ENCODE measurements around the gene NRROS. TPM values are rescaled to one million over a fixed set of nuclear protein-coding genes. Genes with fewer than 3 reads are reported as not detected.
A peak's percentile ranks its signal among the peaks of the same experiment; 100 is the strongest.
"Not testable (repeated sequence)": the region's sequence is repeated elsewhere in the genome, so short reads cannot be mapped to it uniquely, and the experiment has no call there.

The NRROS gene
- total RNA-seq = 0.33 and 0.36 TPM in 2 replicates
- not detected in 2 replicates for polyA plus RNA-seq

DNA sequence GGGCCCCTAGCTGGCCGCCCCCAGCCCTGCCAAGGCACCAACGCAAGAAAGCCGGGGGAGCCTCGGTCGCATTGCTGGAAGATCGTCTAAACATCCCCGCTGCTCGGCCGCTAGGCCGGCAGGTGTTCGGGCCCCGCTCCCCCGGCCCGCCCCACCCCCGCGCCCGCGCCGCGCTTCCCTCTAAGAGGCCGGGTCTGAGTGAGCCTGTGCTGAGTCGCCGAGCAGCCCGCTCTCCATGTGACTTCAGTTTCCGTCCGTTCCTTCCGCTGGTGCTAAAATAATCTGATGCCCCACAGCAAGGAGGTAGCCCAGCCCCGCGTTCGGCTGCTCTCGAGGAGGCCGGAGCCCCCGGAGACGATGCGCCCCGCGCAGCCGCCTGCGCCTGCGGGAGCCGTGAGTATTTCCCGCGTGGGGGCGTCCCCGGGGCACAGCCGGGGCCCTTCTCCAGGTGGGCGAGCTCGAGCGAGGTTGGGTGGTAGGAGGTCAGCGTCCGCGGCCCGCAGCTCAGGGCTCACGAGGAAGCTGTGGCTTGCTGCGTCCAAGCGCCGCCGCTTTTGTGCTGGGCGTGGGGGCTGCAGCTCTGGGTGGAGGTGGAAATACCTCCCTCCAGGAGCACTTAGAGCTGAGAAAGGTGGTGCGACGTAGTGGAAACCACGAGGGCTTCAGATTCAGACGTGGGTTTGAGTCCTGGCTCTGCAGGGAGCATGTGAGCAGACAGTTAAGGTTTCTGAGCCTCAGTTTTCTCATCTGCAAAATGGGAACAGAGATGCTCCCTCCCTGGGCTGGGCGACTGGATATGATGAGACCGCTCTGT is at the start of gene NRROS:
NRROS (plus strand) TSS at position 212 of the 814 bp plus-strand sequence. CDS start 14,846 bp downstream, outside the sequence.
- Histone ChIP-seq H3K4me2 (peak within 1 kb of the TSS; percentile 93), H2AFZ (peak within 1 kb of the TSS; percentile 73), H3K4me1 (ENCODE audit: insufficient read depth) (peaks cover 4% of the 10 kb centered on the region), H3K4me3 (peak within 1 kb of the TSS; percentile 14), H3K79me2 (no peaks in the 10 kb centered on the region), H3K27me3 (peaks cover 20% of the 10 kb centered on the region), H3K9me3 (ENCODE audit: low read depth) (no peaks in the 10 kb centered on the region), H3K9me2 (replicated peaks; ENCODE audit: insufficient read depth) (no peaks in the 10 kb centered on the region), H3K36me3 (replicated peaks; ENCODE audit: insufficient read depth, low read depth) (no peaks in the 10 kb centered on the region), H4K20me1 (ENCODE audit: insufficient read depth, poor library complexity, severe bottlenecking) (no peaks in the 10 kb centered on the region), H3K27ac (no peak within 1 kb of the TSS)
- peak; percentile 57 for DNase-seq (ENCODE audit: low spot score)
- WGBS (ENCODE audit: low lambda C conversion rate, missing lambda C conversion rate) = 22% methylated on average over 49 of the region's 65 CpGs
- TF ChIP-seq EZH2phosphoT487 (IDR thresholded peaks at IDR 0.05; ENCODE audit: low read depth, severe bottlenecking, unreplicated experiment) (no peak), EZH2 (IDR thresholded peaks at IDR 0.05; ENCODE audit: borderline replicate concordance) (no peak)

DNA sequence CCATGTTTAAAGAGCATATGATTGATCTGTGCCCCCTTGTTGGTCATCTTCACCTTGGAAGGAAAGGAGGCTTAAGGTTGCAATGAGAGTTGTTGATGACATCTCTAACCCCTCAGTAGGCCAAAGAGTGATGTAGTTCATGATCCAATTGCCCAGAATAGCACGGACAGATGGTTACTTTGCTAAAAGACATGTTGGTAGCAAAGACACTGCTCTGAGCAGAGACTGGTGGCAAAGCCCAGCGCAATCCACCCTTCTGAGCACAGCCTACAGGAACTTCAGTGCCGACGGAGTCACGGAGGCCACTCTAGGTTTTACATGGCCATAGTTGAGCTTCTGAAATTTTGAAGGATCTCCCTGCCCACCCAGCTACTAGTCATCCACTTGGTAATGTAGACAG is 49.2 kb upstream of the NRROS start:
- WGBS (ENCODE audit: low lambda C conversion rate, missing lambda C conversion rate) = 82% methylated on average over 5 of the region's 5 CpGs
- no peaks in the 10 kb centered on the region for H3K9me2 ChIP-seq (replicated peaks; ENCODE audit: insufficient read depth)
- H3K9me3 ChIP-seq (ENCODE audit: low read depth) = no peaks in the 10 kb centered on the region
- no peaks in the 10 kb centered on the region for H4K20me1 ChIP-seq (ENCODE audit: insufficient read depth, poor library complexity, severe bottlenecking)
- H3K79me2 ChIP-seq = no peaks in the 10 kb centered on the region
- H3K4me3 ChIP-seq = no peak overlapping the region
- no peak overlapping the region for H3K4me2 ChIP-seq
- H3K36me3 ChIP-seq (replicated peaks; ENCODE audit: insufficient read depth, low read depth) = no peaks in the 10 kb centered on the region
- no peak overlapping the region for H3K27ac ChIP-seq
- DNase-seq (ENCODE audit: low spot score) = no peak
- H3K4me1 ChIP-seq (ENCODE audit: insufficient read depth) = no peaks in the 10 kb centered on the region
- no peak for TF ChIP-seq EZH2 (IDR thresholded peaks at IDR 0.05; ENCODE audit: borderline replicate concordance)
- no peak for TF ChIP-seq EZH2phosphoT487 (IDR thresholded peaks at IDR 0.05; ENCODE audit: low read depth, severe bottlenecking, unreplicated experiment)
- no peak for TF ChIP-seq CTCF (IDR thresholded peaks at IDR 0.05; ENCODE audit: poor library complexity)
- no peak overlapping the region for H2AFZ ChIP-seq
- H3K27me3 ChIP-seq = no peaks in the 10 kb centered on the region

- Histone ChIP-seq H3K27me3 (no peaks in the 10 kb centered on the region), H3K79me2 (no peaks in the 10 kb centered on the region), H3K9me3 (ENCODE audit: low read depth) (no peaks in the 10 kb centered on the region), H3K36me3 (replicated peaks; ENCODE audit: insufficient read depth, low read depth) (no peaks in the 10 kb centered on the region), H3K4me1 (ENCODE audit: insufficient read depth) (no peaks in the 10 kb centered on the region), H2AFZ (no peak overlapping the region), H3K4me2 (peak overlapping the region; percentile 14), H3K27ac (no peak overlapping the region), H3K4me3 (no peak overlapping the region), H3K9me2 (replicated peaks; ENCODE audit: insufficient read depth) (no peaks in the 10 kb centered on the region), H4K20me1 (ENCODE audit: insufficient read depth, poor library complexity, severe bottlenecking) (no peaks in the 10 kb centered on the region)
- TF ChIP-seq EZH2 (IDR thresholded peaks at IDR 0.05; ENCODE audit: borderline replicate concordance) = no peak
- no peak for TF ChIP-seq EZH2phosphoT487 (IDR thresholded peaks at IDR 0.05; ENCODE audit: low read depth, severe bottlenecking, unreplicated experiment)
- no peak for TF ChIP-seq CTCF (IDR thresholded peaks at IDR 0.05; ENCODE audit: poor library complexity)
- DNase-seq (ENCODE audit: low spot score) = no peak
- 47% methylated on average over 5 of the region's 5 CpGs for WGBS (ENCODE audit: low lambda C conversion rate, missing lambda C conversion rate)
These were observed 43.1 kb upstream of the NRROS start for GRCh38 chr3:196596355-196596754.

DNA sequence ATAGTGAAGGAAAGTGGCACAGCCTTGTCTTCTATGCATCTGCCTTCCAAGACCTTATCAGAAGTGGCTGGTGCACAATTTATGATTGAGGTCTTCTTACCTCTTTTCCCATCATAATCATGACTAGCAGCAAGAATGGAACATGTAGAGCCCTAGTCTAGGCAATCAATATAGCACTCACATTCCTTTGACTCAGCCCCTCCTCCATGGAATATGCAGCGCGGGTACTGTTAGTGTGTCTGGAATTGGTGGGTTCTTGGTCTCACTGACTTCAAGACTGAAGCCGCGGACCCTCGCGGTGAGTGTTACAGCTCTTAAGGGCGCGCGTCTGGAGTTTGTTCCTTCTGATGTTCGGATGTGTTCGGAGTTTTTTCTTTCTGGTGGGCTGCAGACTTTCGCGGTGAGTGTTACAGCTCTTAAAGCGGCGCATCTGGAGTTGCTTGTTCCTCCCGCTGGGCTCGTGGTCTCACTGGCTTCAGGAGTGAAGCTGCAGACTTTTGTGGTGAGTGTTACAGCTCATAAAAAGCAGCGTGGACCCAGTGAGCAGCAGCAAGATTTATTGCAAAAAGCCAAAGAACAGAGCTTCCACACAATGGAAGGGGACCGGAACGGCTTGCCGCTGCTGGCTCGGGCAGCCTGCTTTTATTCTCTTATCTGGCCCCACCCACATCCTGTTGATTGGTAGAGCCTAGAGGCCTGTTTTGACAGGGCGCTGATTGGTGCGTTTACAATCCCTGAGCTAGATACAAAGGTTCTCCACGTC is 41.3 kb upstream of the NRROS start:
- H2AFZ ChIP-seq; H3K9me2 ChIP-seq (replicated peaks; ENCODE audit: insufficient read depth); H3K79me2 ChIP-seq; H3K27ac ChIP-seq; H3K27me3 ChIP-seq; H4K20me1 ChIP-seq (ENCODE audit: insufficient read depth, poor library complexity, severe bottlenecking); H3K9me3 ChIP-seq (ENCODE audit: low read depth); H3K36me3 ChIP-seq (replicated peaks; ENCODE audit: insufficient read depth, low read depth); H3K4me3 ChIP-seq; DNase-seq (ENCODE audit: low spot score); H3K4me1 ChIP-seq (ENCODE audit: insufficient read depth): not testable (repeated sequence)
- WGBS (ENCODE audit: low lambda C conversion rate, missing lambda C conversion rate) = 70% methylated on average over 25 of the region's 25 CpGs
- peak overlapping the region; percentile 32 for H3K4me2 ChIP-seq

All from hepatocyte (in vitro differentiated cells).